Measurements from ENCODE around the gene SCAF11.

- TF ChIP-seq POLR2A (IDR thresholded peaks at IDR 0.05; ENCODE audit: extremely low read depth, insufficient read length), result no peak
- TF ChIP-seq CTCF (IDR thresholded peaks at IDR 0.05; ENCODE audit: low read depth, low read length), result no peak
- TF ChIP-seq MAX (IDR thresholded peaks at IDR 0.05; ENCODE audit: low read depth, low read length), result no peak
- no peak for TF ChIP-seq MYC (IDR thresholded peaks at IDR 0.05; ENCODE audit: low read depth, low read length)
These were observed 81.2 kb downstream of the SCAF11 start for GRCh38 chr12:45909041-45909713.

Measured in NB4 (cell line).